ENCODE data around the gene CEP41. TPM values are rescaled to one million over a fixed set of nuclear protein-coding genes. Genes with fewer than 3 reads are reported as not detected.

CEP41 gene
- total RNA-seq, 1 experiment from 2014 or later: 7.1 TPM

GRCh38 chr7:130425796-130426195 is 15.0 kb downstream of the CEP41 start (continued):
- TF ChIP-seq NFYB (CRISPR knock-in tag; conservative IDR thresholded peaks at IDR 0.05; ENCODE audit: low read depth) (no peak), ESRRA (CRISPR knock-in tag; IDR thresholded peaks at IDR 0.05; ENCODE audit: borderline replicate concordance) (no peak), PRDM15 (CRISPR knock-in tag; IDR thresholded peaks at IDR 0.05) (no peak), ERG (CRISPR knock-in tag; IDR thresholded peaks at IDR 0.05) (no peak), MXD4 (CRISPR knock-in tag; IDR thresholded peaks at IDR 0.05; ENCODE audit: borderline replicate concordance) (no peak), CREB1 (CRISPR knock-in tag; IDR thresholded peaks at IDR 0.05) (no peak), IRF2 (CRISPR knock-in tag; IDR thresholded peaks at IDR 0.05; ENCODE audit: borderline replicate concordance, low read depth) (no peak), CBFB (CRISPR knock-in tag; IDR thresholded peaks at IDR 0.05; ENCODE audit: low read depth) (no peak), NFE2L1 (CRISPR knock-in tag; IDR thresholded peaks at IDR 0.05) (no peak), TEAD4 (CRISPR knock-in tag; IDR thresholded peaks at IDR 0.05) (no peak), ATF6 (CRISPR knock-in tag; IDR thresholded peaks at IDR 0.05) (no peak)
- TF ChIP-seq, protein P1, sequence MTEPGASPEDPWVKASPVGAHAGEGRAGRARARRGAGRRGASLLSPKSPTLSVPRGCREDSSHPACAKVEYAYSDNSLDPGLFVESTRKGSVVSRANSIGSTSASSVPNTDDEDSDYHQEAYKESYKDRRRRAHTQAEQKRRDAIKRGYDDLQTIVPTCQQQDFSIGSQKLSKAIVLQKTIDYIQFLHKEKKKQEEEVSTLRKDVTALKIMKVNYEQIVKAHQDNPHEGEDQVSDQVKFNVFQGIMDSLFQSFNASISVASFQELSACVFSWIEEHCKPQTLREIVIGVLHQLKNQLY (CRISPR knock-in tag; IDR thresholded peaks at IDR 0.05): no peak

DNA sequence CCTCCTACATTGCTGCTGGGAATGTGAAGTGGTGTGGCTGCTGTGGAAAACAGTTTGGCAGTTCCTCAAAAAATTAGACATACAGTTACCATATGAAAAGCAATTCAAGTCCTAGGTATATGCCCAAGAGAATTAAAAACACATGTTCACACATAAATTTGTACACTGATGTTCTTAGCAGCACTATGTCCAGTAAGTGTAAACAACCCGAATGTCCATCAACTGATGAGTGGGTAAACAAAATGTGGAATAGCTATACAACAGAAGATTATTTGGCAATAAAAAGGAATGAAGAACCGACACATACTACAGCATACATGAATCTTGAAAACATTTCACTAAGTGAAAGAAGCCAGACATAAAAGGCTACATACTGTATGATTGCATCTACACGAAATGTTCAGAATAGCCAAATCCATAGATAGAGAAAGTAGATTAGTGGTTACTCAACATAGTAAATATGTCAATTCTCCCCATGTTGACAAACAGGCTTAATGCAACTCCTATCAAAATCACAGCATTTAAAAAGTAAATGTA is 17.2 kb downstream of the CEP41 start:
- ChIA-PET POLR2A (no interaction called here), CTCF (no interaction called here)
- Mint-ChIP-seq H3K27me3 (ENCODE audit: low read depth) (no peaks in the 10 kb centered on the region), H3K36me3 (no peaks in the 10 kb centered on the region), H3K27ac (no peak overlapping the region), H3K9me3 (no peaks in the 10 kb centered on the region), H3K4me3 (no peak overlapping the region), H3K4me1 (peaks cover 28% of the 10 kb centered on the region)
- DNase-seq (ENCODE audit: low spot score) (no peak), ATAC-seq (no peak)
- TF ChIP-seq CTCF (IDR thresholded peaks at IDR 0.05) (no peak), ATF1 (CRISPR knock-in tag; IDR thresholded peaks at IDR 0.05) (no peak), ESRRA (CRISPR knock-in tag; IDR thresholded peaks at IDR 0.05; ENCODE audit: borderline replicate concordance) (no peak), USF2 (CRISPR knock-in tag; IDR thresholded peaks at IDR 0.05) (no peak), ZNF396 (CRISPR knock-in tag; IDR thresholded peaks at IDR 0.05; ENCODE audit: borderline replicate concordance) (no peak)
